Stimulated activated CD4-positive, alpha-beta T cell treated with anti-CD3 and anti-CD28 coated beads, Interleukin-2, amount 100 ng/mL, for 4 hours (primary cell): ENCODE results near the gene BABAM2.

ENCODE experiments used
- DNase-seq: peaks from one replicate; pipeline ENCODE4 v3.0.0-alpha.2; 2020; ENCODE audit warnings: low read depth

BABAM2 gene

DNA sequence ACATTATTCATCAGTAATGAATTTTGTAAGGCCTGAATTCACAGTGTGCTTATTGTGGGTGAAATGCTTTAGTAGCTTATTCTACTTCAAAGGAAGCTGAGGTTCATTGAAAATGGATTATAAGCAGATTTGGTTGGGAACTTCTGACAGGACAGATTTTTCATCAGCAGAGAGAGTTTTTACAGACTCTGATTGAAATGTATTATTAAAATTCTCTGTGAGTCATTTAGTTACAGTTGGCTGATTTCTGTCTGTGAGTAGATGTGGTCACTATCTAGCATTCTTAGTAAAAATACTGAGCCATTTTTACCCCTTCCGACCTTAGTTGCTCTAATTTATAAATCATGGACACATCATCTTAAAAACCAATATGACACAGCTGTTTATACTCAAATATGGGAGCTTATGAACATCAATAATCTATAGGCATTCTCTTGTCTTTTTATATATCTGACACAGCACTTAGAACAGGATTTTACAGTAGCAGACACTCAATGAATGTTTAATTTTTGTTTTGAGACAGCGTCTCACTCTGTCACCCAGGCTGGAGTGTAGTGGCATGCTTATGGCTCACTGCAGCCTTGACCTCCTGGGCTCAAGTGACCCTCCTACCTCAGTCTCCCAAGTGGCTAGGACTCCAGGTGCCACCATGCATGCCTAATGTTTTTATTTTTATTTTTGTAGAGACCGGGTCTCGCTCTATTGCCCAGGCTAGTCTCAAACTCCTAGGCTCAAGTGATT lies 239.6 kb downstream of the BABAM2 start:
- no peak for DNase-seq

DNA sequence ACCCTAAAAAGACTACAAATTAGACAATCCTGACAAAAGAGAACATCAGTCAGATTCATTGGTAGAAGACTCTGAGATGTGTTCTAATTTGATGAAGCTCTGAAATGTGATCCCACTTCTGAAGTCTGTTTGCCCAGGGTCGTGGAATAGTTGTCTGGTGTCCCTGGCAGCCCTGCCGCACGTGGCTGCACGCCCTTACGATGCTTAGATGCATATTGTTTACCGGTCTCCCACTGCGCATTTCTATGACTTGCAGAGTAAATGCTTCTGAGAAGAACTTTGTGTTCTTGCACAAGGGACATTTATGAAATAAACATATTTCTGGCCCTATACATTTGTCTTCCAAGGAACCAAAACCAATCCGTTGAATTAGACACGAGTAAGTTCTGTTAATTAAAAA lies 243.2 kb downstream of the BABAM2 start:
- DNase-seq, result no peak

DNA sequence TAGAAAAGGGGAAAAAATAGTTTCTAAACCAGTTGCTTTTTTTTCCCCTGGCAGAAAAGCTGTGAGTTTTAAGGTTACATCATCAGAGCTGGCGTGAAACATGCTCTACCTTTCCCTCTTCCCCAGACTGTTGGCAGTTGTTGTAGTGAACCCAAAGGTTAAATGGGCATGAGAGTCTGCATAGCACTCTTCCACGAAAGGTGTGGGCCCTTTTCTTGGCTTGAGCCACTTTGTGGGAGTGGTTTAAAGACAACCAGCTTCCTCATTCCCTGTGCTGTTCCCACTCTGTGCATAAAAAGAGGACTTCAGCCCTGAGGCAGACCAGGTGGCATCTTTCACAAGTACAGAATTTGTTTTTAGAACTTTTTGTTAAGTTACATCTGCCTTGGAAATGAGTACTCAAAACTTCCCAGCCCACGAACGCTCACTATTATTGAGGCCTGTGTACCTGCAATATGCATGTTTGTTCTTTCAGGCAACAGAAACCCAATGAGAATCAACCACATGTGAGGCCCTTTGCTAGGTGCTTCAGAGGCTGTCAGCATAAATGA lies 243.8 kb downstream of the BABAM2 start:
- DNase-seq, result no peak

- DNase-seq, result no peak
Observed at GRCh38 chr2:28134857-28135256, 244.3 kb downstream of the BABAM2 start.

GRCh38 chr2:28135324-28135723 lies 244.8 kb downstream of the BABAM2 start:
- DNase-seq, result no peak

- no peak for DNase-seq
Observed at GRCh38 chr2:28135799-28136198, 245.3 kb downstream of the BABAM2 start.

- DNase-seq, result no peak
Observed at GRCh38 chr2:28136556-28136955, 246.0 kb downstream of the BABAM2 start.

GRCh38 chr2:28137221-28137620 lies 246.7 kb downstream of the BABAM2 start:
- no peak for DNase-seq

DNA sequence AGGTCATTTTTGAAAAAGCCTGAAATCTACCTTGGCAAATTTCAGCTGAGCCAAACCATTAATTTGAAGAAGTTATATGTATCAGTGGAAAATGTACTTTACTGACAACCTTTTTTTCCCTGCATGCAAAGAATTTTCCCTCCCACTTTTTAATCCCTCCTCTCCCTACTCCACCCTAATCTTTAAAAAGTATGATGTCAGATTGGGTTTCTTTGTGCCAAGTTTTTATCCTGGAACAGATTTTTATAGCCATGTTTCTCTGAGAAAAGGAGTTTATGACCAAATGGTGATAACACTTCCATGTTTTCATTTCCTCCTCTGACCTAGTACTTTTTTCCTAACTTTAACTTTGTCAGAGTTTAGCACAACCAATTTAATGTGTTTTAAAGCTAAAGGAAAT lies 251.9 kb downstream of the BABAM2 start:
- DNase-seq, result no peak

DNA sequence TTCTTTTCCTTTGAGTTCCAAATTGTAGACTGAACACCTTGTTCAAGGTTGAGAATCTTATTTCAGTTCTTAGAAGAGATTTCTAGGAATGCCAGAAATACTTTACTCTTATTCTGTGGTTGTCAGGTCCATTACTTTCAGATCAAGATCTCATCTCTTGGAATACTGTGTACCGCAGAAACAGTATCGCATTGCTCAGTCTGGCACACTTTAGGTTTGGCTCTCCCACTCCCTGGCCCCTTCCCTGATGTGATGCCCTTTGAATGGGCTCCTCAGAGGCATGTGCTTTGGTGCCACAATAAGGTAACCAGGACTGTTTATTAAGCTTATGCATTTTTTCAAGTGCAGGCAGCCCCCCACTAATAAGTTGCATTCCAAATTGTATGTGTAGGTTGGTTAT lies 257.5 kb downstream of the BABAM2 start:
- no peak for DNase-seq

GRCh38 chr2:28148566-28148965 lies 258.0 kb downstream of the BABAM2 start:
- no peak for DNase-seq

- no peak for DNase-seq
Observed at GRCh38 chr2:28150236-28150915, 259.8 kb downstream of the BABAM2 start.

- no peak for DNase-seq
Observed at GRCh38 chr2:28150994-28151393, 260.5 kb downstream of the BABAM2 start.

- DNase-seq, result no peak
Observed at GRCh38 chr2:28152585-28153280, 262.2 kb downstream of the BABAM2 start.

DNA sequence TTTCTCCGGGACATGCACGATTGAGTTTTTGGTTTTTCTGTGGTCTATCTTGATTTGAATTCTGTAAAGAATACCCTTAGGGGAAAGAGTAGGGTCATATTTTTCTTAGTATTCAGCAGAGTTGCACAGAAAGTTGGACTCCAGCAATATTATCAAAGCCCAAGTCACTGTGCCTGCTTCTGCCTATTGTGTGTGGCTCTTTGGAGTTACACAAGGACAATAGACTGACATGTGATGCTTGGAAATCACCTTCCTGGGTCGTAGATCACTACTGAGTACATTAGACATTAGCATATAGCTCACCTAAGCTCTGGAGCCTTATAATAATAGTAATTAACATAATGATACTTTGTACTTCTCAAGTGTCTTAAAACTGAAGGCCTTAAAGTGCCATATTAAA lies 263.3 kb downstream of the BABAM2 start:
- no peak for DNase-seq

GRCh38 chr2:28155086-28155485 lies 264.6 kb downstream of the BABAM2 start:
- DNase-seq, result no peak

GRCh38 chr2:28155627-28156026 lies 265.1 kb downstream of the BABAM2 start:
- no peak for DNase-seq

- DNase-seq, result no peak
Observed at GRCh38 chr2:28158791-28159190, 268.3 kb downstream of the BABAM2 start.

DNA sequence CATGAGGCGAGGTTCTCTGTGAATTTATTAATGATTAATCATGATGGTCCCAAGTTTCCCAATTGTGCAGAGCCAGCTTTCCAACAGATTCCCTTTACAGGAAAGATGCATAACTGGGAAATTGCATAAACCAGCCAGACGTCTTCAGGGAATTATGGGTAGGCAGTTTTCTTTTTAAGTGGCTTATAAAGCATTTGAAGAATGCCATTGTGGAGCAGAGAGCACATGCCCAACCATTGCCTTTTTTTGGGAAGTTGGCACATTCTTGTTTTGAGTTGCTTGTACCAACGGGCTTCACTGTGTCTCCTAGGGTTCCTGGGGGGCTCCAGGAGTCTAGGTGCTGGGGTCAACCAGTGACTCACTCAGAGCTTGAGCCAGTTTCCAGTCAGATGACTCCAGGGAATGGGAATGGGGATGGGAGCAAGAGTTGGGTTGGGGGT lies 270.5 kb downstream of the BABAM2 start:
- no peak for DNase-seq

DNA sequence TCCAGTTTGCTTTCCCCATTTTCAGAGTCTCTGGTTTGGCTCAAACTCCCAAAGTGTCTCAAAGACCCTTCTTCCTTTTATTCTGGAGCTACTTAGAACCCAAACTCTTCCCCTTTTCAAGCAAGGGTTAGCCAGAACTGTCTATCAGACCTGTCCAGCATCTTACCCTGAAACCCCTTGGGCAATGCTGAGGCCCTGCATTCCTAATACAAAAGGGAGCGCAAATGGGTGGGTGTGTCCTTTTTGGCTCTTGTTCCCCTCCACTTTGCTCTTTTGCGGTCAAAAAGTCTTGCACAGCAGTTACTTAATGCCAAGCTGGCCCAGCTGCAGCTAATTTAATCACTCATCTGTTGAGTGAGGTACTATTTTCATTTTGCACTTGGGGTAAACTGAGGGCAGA lies 270.9 kb downstream of the BABAM2 start:
- no peak for DNase-seq

GRCh38 chr2:28162564-28162963 lies 272.0 kb downstream of the BABAM2 start:
- no peak for DNase-seq

DNA sequence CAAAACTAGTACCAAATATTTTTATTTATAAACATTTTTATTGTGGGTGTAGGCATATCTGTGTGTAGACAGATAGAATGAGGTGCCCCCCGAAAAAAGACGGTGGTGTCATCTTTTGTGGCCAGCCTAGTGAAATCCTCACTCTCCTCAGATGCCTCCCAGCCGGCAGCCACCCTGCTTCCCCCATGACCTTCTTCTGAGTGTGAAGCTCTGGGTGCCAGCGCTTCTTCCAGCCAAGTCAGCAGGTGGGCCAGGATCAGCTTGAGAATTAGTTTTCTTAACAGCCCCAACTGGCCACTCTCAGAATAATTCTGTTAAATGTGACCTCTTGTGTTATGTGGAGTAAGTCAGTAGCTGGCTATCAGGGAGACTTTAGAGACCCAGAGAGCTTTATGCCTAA lies 272.5 kb downstream of the BABAM2 start:
- no peak for DNase-seq
